CD4-positive, alpha-beta memory T cell (primary cell): ENCODE results near the gene CAMTA1. TPM values are rescaled to one million over a fixed set of nuclear protein-coding genes. Genes with fewer than 3 reads are reported as not detected.

Experiments used
- CTCF ChIA-PET: fragments of 350-600 bp; sonication (Branson Sonifier 250); formaldehyde crosslinking; loops from one replicate; lab custom pipeline; 2021; ENCODE audit warnings: inconsistent platforms; ENCODE audit not compliant: partially characterized antibody; lab: Charles Lee
- POLR2A ChIA-PET: fragments of 350-600 bp; sonication (Branson Sonifier 250); formaldehyde crosslinking; loops from one replicate; lab custom pipeline; 2021; ENCODE audit not compliant: partially characterized antibody; lab: Charles Lee
- DNase-seq, 5 donors: peaks; one replicate each; pipeline versions ENCODE4 v3.0.0 to v3.0.0-alpha.2; 2020 to 2022; ENCODE audit warnings: mixed read lengths in 1 of 5
- H3K27ac ChIP-seq: one replicate; pipeline ENCODE4 v1.7.0; 2013; ENCODE audit warnings: low read depth, low read length
- H3K27me3 ChIP-seq: 2 replicates; pipeline ENCODE4 v1.7.0; 2013; ENCODE audit warnings: mild to moderate bottlenecking, low read length, moderate library complexity; ENCODE audit not compliant: insufficient read depth
- H3K36me3 ChIP-seq: 2 replicates; pipeline ENCODE4 v1.7.0; 2013; ENCODE audit warnings: mild to moderate bottlenecking, low read length, moderate library complexity; ENCODE audit not compliant: insufficient read depth
- H3K4me1 ChIP-seq: 2 replicates; pipeline ENCODE4 v1.7.0; 2013; ENCODE audit warnings: mild to moderate bottlenecking, low read length, moderate library complexity; ENCODE audit not compliant: insufficient read depth
- H3K4me3 ChIP-seq, 2 donors: one replicate each; pipeline ENCODE4 v1.7.0; 2013; ENCODE audit warnings: low read length in 2 of 2, mild to moderate bottlenecking in 1 of 2
- H3K9me3 ChIP-seq, 2 donors: one replicate each; pipeline ENCODE4 v1.7.0; 2013; ENCODE audit warnings: low read length in 2 of 2, control low read depth in 1 of 2; ENCODE audit not compliant: control insufficient read depth in 1 of 2
- H3K27ac Mint-ChIP-seq, 7 donors: one replicate each; pipeline ENCODE4 v1.8.0; 2020 to 2021; ENCODE audit warnings: mixed read lengths in 7 of 7, mild to moderate bottlenecking in 6 of 7, inconsistent platforms in 3 of 7, moderate library complexity in 3 of 7
- H3K27me3 Mint-ChIP-seq, 2 donors: one replicate each; pipeline ENCODE4 v1.8.0; 2020 to 2021; ENCODE audit warnings: mixed read lengths in 2 of 2
- H3K36me3 Mint-ChIP-seq, 2 donors: one replicate each; pipeline ENCODE4 v1.8.0; 2020 to 2021; ENCODE audit warnings: mixed read lengths in 2 of 2, inconsistent platforms in 1 of 2, mild to moderate bottlenecking in 1 of 2
- H3K4me1 Mint-ChIP-seq, 4 donors: one replicate each; pipeline ENCODE4 v1.8.0; 2020 to 2021; ENCODE audit warnings: mixed read lengths in 4 of 4, mild to moderate bottlenecking in 1 of 4
- H3K4me3 Mint-ChIP-seq, 8 donors: one replicate each; pipeline ENCODE4 v1.8.0; 2020 to 2021; ENCODE audit warnings: mixed read lengths in 8 of 8, mild to moderate bottlenecking in 7 of 8, moderate library complexity in 6 of 8, inconsistent platforms in 3 of 8
- H3K9me3 Mint-ChIP-seq, 8 donors: one replicate each; pipeline ENCODE4 v1.8.0; 2020 to 2021; ENCODE audit warnings: mixed read lengths in 8 of 8, mild to moderate bottlenecking in 5 of 8, inconsistent platforms in 3 of 8, moderate library complexity in 1 of 8
- intact Hi-C: fragments of 100-400 bp; cut with micrococcal nuclease; formaldehyde crosslinking; loops from one replicate; pipeline ENCODE4 v1.15.1; 2023
- polyA plus RNA-seq, 2 donors: library from polyadenylated mRNA; unstranded; fragments of 300-500 nt; fragmentation: Illumina TruSeq; gene quantifications; one replicate each; pipeline ENCODE4 v1.2.3, GENCODE V29; 2021
- total RNA-seq, 2 experiments: library from RNA; stranded (reverse); gene quantifications; one replicate each; pipeline ENCODE4 v1.2.3, GENCODE V29; 2021

The CAMTA1 gene
- total and polyA plus RNA-seq, 4 experiments from 2014 or later: 39.1 to 118 (median 59.9) TPM

- H3K27me3 ChIP-seq: no peaks in the 10 kb centered on the region
- H3K27ac ChIP-seq: no peak overlapping the region
- POLR2A ChIA-PET: no interaction called here
- no peak overlapping the region for H3K27ac Mint-ChIP-seq
- DNase-seq: peak in 2 of 5 donors; percentile 1 to 4
- peaks cover 22% of the 10 kb centered on the region in 2 donors for H3K27me3 Mint-ChIP-seq
- no peak overlapping the region for H3K4me3 ChIP-seq
- H3K4me3 Mint-ChIP-seq: no peak overlapping the region
- intact Hi-C loops: no loop called here
- H3K36me3 ChIP-seq: no peaks in the 10 kb centered on the region
- CTCF ChIA-PET: no interaction called here
- no peaks in the 10 kb centered on the region for H3K4me1 ChIP-seq
- no peaks in the 10 kb centered on the region for H3K9me3 ChIP-seq
- peaks cover 0 to 2% (median 0%) of the 10 kb centered on the region in 8 donors for H3K9me3 Mint-ChIP-seq
- no peaks in the 10 kb centered on the region for H3K36me3 Mint-ChIP-seq
- no peaks in the 10 kb centered on the region for H3K4me1 Mint-ChIP-seq
Observed at GRCh38 chr1:7218210-7218832, 433.1 kb downstream of the CAMTA1 start.

GRCh38 chr1:7219031-7219430 is 433.8 kb downstream of the CAMTA1 start:
- H3K4me1 Mint-ChIP-seq: no peaks in the 10 kb centered on the region
- no peak overlapping the region for H3K4me3 Mint-ChIP-seq
- no peak for DNase-seq
- H3K9me3 ChIP-seq: no peaks in the 10 kb centered on the region
- H3K4me1 ChIP-seq: no peaks in the 10 kb centered on the region
- ChIA-PET POLR2A (no interaction called here), CTCF (no interaction called here)
- no peaks in the 10 kb centered on the region for H3K27me3 ChIP-seq
- H3K27ac Mint-ChIP-seq: no peak overlapping the region
- no peak overlapping the region for H3K27ac ChIP-seq
- H3K36me3 Mint-ChIP-seq: no peaks in the 10 kb centered on the region
- H3K4me3 ChIP-seq: no peak overlapping the region
- intact Hi-C loops: no loop called here
- peaks cover 0 to 2% (median 0%) of the 10 kb centered on the region in 8 donors for H3K9me3 Mint-ChIP-seq
- no peaks in the 10 kb centered on the region for H3K36me3 ChIP-seq
- peaks cover 20 to 22% of the 10 kb centered on the region in 2 donors for H3K27me3 Mint-ChIP-seq

- no peak for DNase-seq
- no peaks in the 10 kb centered on the region for H3K4me1 Mint-ChIP-seq
- H3K27ac Mint-ChIP-seq: no peak overlapping the region
- no peak overlapping the region for H3K4me3 Mint-ChIP-seq
- Histone ChIP-seq H3K9me3 (no peaks in the 10 kb centered on the region), H3K4me1 (no peaks in the 10 kb centered on the region), H3K36me3 (no peaks in the 10 kb centered on the region), H3K27me3 (no peaks in the 10 kb centered on the region), H3K27ac (no peak overlapping the region), H3K4me3 (no peak overlapping the region)
- intact Hi-C loops: no loop called here
- POLR2A ChIA-PET: no interaction called here
- H3K27me3 Mint-ChIP-seq: peaks cover 17 to 20% of the 10 kb centered on the region in 2 donors
- H3K36me3 Mint-ChIP-seq: no peaks in the 10 kb centered on the region
- CTCF ChIA-PET: no interaction called here
- H3K9me3 Mint-ChIP-seq: no peaks in the 10 kb centered on the region
Observed at GRCh38 chr1:7220007-7220406, 434.8 kb downstream of the CAMTA1 start.

- H3K27ac Mint-ChIP-seq: no peak overlapping the region
- H3K9me3 ChIP-seq: no peaks in the 10 kb centered on the region
- ChIA-PET POLR2A (no interaction called here), CTCF (no interaction called here)
- H3K9me3 Mint-ChIP-seq: no peaks in the 10 kb centered on the region
- H3K27me3 ChIP-seq: no peaks in the 10 kb centered on the region
- no peaks in the 10 kb centered on the region for H3K4me1 ChIP-seq
- H3K4me3 Mint-ChIP-seq: no peak overlapping the region
- intact Hi-C loops: no loop called here
- H3K36me3 Mint-ChIP-seq: no peaks in the 10 kb centered on the region
- H3K4me3 ChIP-seq: no peak overlapping the region
- H3K4me1 Mint-ChIP-seq: no peaks in the 10 kb centered on the region
- peaks cover 17 to 20% of the 10 kb centered on the region in 2 donors for H3K27me3 Mint-ChIP-seq
- no peak for DNase-seq
- H3K36me3 ChIP-seq: no peaks in the 10 kb centered on the region
- no peak overlapping the region for H3K27ac ChIP-seq
Observed at GRCh38 chr1:7220712-7221252, 435.5 kb downstream of the CAMTA1 start.

GRCh38 chr1:7221826-7222694 is 436.8 kb downstream of the CAMTA1 start:
- H3K9me3 ChIP-seq: no peaks in the 10 kb centered on the region
- no peak overlapping the region for H3K27ac ChIP-seq
- no peak overlapping the region for H3K4me3 ChIP-seq
- peaks cover 8 to 14% of the 10 kb centered on the region in 2 donors for H3K27me3 Mint-ChIP-seq
- no peaks in the 10 kb centered on the region for H3K9me3 Mint-ChIP-seq
- DNase-seq: no peak
- H3K4me3 Mint-ChIP-seq: no peak overlapping the region
- no peaks in the 10 kb centered on the region for H3K36me3 Mint-ChIP-seq
- POLR2A ChIA-PET: no interaction called here
- CTCF ChIA-PET: no interaction called here
- intact Hi-C loops: no loop called here
- H3K36me3 ChIP-seq: no peaks in the 10 kb centered on the region
- H3K4me1 ChIP-seq: no peaks in the 10 kb centered on the region
- H3K27ac Mint-ChIP-seq: no peak overlapping the region
- no peaks in the 10 kb centered on the region for H3K27me3 ChIP-seq
- no peaks in the 10 kb centered on the region for H3K4me1 Mint-ChIP-seq

- Mint-ChIP-seq H3K27me3 (peaks cover 8 to 13% of the 10 kb centered on the region in 2 donors), H3K36me3 (no peaks in the 10 kb centered on the region), H3K27ac (no peak overlapping the region), H3K4me1 (no peaks in the 10 kb centered on the region), H3K4me3 (no peak overlapping the region), H3K9me3 (no peaks in the 10 kb centered on the region)
- no peak overlapping the region for H3K4me3 ChIP-seq
- CTCF ChIA-PET: no interaction called here
- no peaks in the 10 kb centered on the region for H3K4me1 ChIP-seq
- no peak overlapping the region for H3K27ac ChIP-seq
- H3K36me3 ChIP-seq: no peaks in the 10 kb centered on the region
- H3K9me3 ChIP-seq: no peaks in the 10 kb centered on the region
- no peak for DNase-seq
- H3K27me3 ChIP-seq: no peaks in the 10 kb centered on the region
- POLR2A ChIA-PET: no interaction called here
- intact Hi-C loops: no loop called here
Observed at GRCh38 chr1:7222695-7223015, 437.4 kb downstream of the CAMTA1 start.

GRCh38 chr1:7223334-7224080 is 438.3 kb downstream of the CAMTA1 start:
- no peaks in the 10 kb centered on the region for H3K4me1 ChIP-seq
- no peaks in the 10 kb centered on the region for H3K27me3 ChIP-seq
- H3K27ac Mint-ChIP-seq: no peak overlapping the region
- intact Hi-C loops: no loop called here
- H3K4me3 ChIP-seq: no peak overlapping the region
- ChIA-PET CTCF (no interaction called here), POLR2A (no interaction called here)
- H3K36me3 ChIP-seq: no peaks in the 10 kb centered on the region
- DNase-seq: no peak
- H3K4me3 Mint-ChIP-seq: no peak overlapping the region
- H3K9me3 Mint-ChIP-seq: no peaks in the 10 kb centered on the region
- peaks cover 8 to 9% of the 10 kb centered on the region in 2 donors for H3K27me3 Mint-ChIP-seq
- H3K36me3 Mint-ChIP-seq: no peaks in the 10 kb centered on the region
- H3K27ac ChIP-seq: no peak overlapping the region
- H3K9me3 ChIP-seq: no peaks in the 10 kb centered on the region
- no peaks in the 10 kb centered on the region for H3K4me1 Mint-ChIP-seq
